GM12878 (cell line): ENCODE data around the gene PRKG1.

Experiments used
- ASH2L ChIP-seq: fragments of 300-600, 200-600 bp; sonication (generic); IDR thresholded peaks from 2 replicates; pipeline ENCODE4 v1.6.1; 2017; ENCODE audit warnings: low read depth, mild to moderate bottlenecking, borderline replicate concordance
- BMI1 ChIP-seq: fragments of 450-650 bp; IDR thresholded peaks from 2 replicates; pipeline ENCODE4 v1.6.1; 2016; ENCODE audit warnings: mild to moderate bottlenecking, moderate library complexity, borderline replicate concordance
- CREM ChIP-seq: IDR thresholded peaks from 2 replicates; pipeline ENCODE4 v1.6.1; 2014; ENCODE audit warnings: antibody characterized with exemption, low read depth
- CTCF ChIP-seq, 3 experiments: IDR thresholded peaks in 2 of 3; conservative IDR thresholded peaks in 1 of 3; 2 replicates each; pipeline ENCODE4 v1.5.1; 2011; ENCODE audit warnings: low read depth in 3 of 3, low read length in 3 of 3, mild to moderate bottlenecking in 3 of 3, control low read depth in 2 of 3, moderate library complexity in 2 of 3, inconsistent platforms in 1 of 3, mixed read lengths in 1 of 3; ENCODE audit not compliant: control insufficient read depth in 2 of 3, insufficient read depth in 1 of 3; ENCODE audit errors: extremely low read depth in 1 of 3
- DPF2 ChIP-seq: fragments of 450-650 bp; IDR thresholded peaks from 2 replicates; pipeline ENCODE4 v1.6.1; 2017; ENCODE audit warnings: mild to moderate bottlenecking
- EGR1 ChIP-seq, 2 experiments: IDR thresholded peaks; 1 replicate in 1 of 2; 2 replicates in 1 of 2; pipeline ENCODE4 v1.6.1; 2011 to 2012; ENCODE audit warnings: low read depth in 2 of 2, low read length in 2 of 2, borderline replicate concordance in 1 of 2, mild to moderate bottlenecking in 1 of 2, moderate library complexity in 1 of 2
- EP300 ChIP-seq, 2 experiments: fragments of 150-350 bp in 1 of 2; IDR thresholded peaks; 2 replicates each; pipeline ENCODE4 v1.6.1; 2011 to 2012; ENCODE audit warnings: low read depth in 2 of 2, low read length in 2 of 2, borderline replicate concordance in 1 of 2, improper control_type of control experiment in 1 of 2, inconsistent platforms in 1 of 2; ENCODE audit not compliant: control insufficient read depth in 1 of 2
- HDAC2 ChIP-seq: fragments of 200-600 bp; sonication (generic); IDR thresholded peaks from 2 replicates; pipeline ENCODE4 v1.6.1; 2017
- HDAC6 ChIP-seq: fragments of 200-600 bp; sonication (generic); IDR thresholded peaks from one replicate; pipeline ENCODE4 v1.8.0; 2017; ENCODE audit warnings: antibody characterized with exemption; ENCODE audit not compliant: unreplicated experiment
- NR2C2 ChIP-seq: IDR thresholded peaks from 2 replicates; pipeline ENCODE4 v1.6.1; 2011; ENCODE audit warnings: borderline replicate concordance, low read depth; ENCODE audit not compliant: control insufficient read depth, insufficient read length
- POLR2A ChIP-seq: IDR thresholded peaks from 2 replicates; pipeline ENCODE4 v1.6.1; 2011; ENCODE audit warnings: low read depth, mild to moderate bottlenecking, low read length
- USF2 ChIP-seq: IDR thresholded peaks from 2 replicates; pipeline ENCODE4 v1.6.1; 2011; ENCODE audit warnings: low read depth, low read length, improper control_type of control experiment, borderline replicate concordance
- ZBTB11 ChIP-seq: fragments of 450-650 bp; formaldehyde crosslinking; IDR thresholded peaks from 2 replicates; pipeline ENCODE4 v1.5.0; 2022; ENCODE audit warnings: mild to moderate bottlenecking, missing genetic modification characterization
- ZBTB40 ChIP-seq: fragments of 450-650 bp; IDR thresholded peaks from 2 replicates; pipeline ENCODE4 v1.6.1; 2016; ENCODE audit warnings: mild to moderate bottlenecking, moderate library complexity, borderline replicate concordance

- TF ChIP-seq EGR1 (IDR thresholded peaks at IDR 0.05; ENCODE audit: borderline replicate concordance in 1 of 2, low read depth in 2 of 2, low read length in 2 of 2) (no peak), CTCF (IDR thresholded peaks at IDR 0.05 in 2 of 3, conservative IDR thresholded peaks at IDR 0.05 in 1 of 3; ENCODE audit: control insufficient read depth in 2 of 3, extremely low read depth in 1 of 3, insufficient read depth in 1 of 3, low read depth in 3 of 3, low read length in 3 of 3) (no peak), BMI1 (no peak), DPF2 (no peak), ZBTB40 (no peak), ASH2L (no peak), HDAC2 (no peak), ZBTB11 (CRISPR knock-in tag) (no peak), NR2C2 (no peak), EP300 (IDR thresholded peaks at IDR 0.05; ENCODE audit: borderline replicate concordance in 1 of 2, control insufficient read depth in 1 of 2, low read depth in 2 of 2, low read length in 2 of 2) (no peak), CREM (no peak), USF2 (no peak), HDAC6 (no peak), POLR2A (no peak)
Measured at GRCh38 chr10:51214207-51215196, 140.2 kb downstream of the PRKG1 start.
